T-helper 17 cell (primary cell): ENCODE measurements around the gene C20orf144. TPM values are rescaled to one million over a fixed set of nuclear protein-coding genes. Genes with fewer than 3 reads are reported as not detected.

Experiments
- ATAC-seq: fragments of 150-1000 bp; cut with Tn5 transposase; 2 replicates; pipeline ENCODE4 v1.10.0; 2021; ENCODE audit warnings: mild to moderate bottlenecking, moderate library complexity
- DNase-seq, 3 donors: peaks; one replicate each; pipeline versions ENCODE4 v3.0.0 to v3.0.0-alpha.2; 2020 to 2021
- H3K9me3 ChIP-seq: one replicate; pipeline ENCODE4 v1.7.0; 2013; ENCODE audit warnings: low read length, mild to moderate bottlenecking; ENCODE audit not compliant: control insufficient read depth, poor library complexity, severe bottlenecking
- H3K27ac Mint-ChIP-seq: one replicate; pipeline ENCODE4 v1.8.0; 2022; ENCODE audit warnings: mild to moderate bottlenecking, moderate library complexity, mixed read lengths
- H3K27me3 Mint-ChIP-seq: one replicate; pipeline ENCODE4 v1.8.0; 2022; ENCODE audit warnings: mixed read lengths
- H3K36me3 Mint-ChIP-seq: one replicate; pipeline ENCODE4 v1.8.0; 2022; ENCODE audit warnings: low read depth, mixed read lengths
- H3K4me1 Mint-ChIP-seq: one replicate; pipeline ENCODE4 v1.8.0; 2022; ENCODE audit warnings: mild to moderate bottlenecking, mixed read lengths
- H3K4me3 Mint-ChIP-seq: one replicate; pipeline ENCODE4 v1.8.0; 2022; ENCODE audit warnings: mild to moderate bottlenecking, moderate library complexity, mixed read lengths
- total RNA-seq, 4 donors: library from RNA in 2 of 4; stranded (reverse) in 2 of 4; gene quantifications; one replicate each; pipeline ENCODE4 v1.2.3 and lab custom pipeline; 2022 to 2026

C20orf144 gene
- total RNA-seq, 2 donors from 2014 or later = 0.13 to 0.45 TPM

DNA sequence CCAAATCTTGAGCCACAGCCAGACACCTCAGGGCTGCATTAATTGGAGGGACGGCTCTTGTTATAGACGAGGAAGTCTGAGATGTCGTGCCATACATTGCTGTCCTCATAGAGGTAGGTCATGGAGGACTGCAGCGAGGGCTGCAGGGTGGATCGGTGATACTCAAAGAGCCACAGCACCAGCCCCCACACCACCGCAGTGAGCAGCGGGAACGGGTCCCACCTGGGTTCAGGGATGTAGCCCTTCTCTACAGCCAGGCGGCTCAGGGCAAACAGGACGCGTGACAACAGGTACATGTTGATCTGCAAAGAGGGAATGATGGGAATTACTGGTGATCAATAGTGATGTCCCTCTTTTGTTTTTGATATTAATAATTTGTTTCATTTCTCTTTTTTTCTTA lies 45.5 kb downstream of the C20orf144 start:
- peaks cover 6% of the 10 kb centered on the region for H3K36me3 Mint-ChIP-seq
- H3K9me3 ChIP-seq = no peaks in the 10 kb centered on the region
- no peak overlapping the region for H3K27ac Mint-ChIP-seq
- peaks cover 17% of the 10 kb centered on the region for H3K4me1 Mint-ChIP-seq
- H3K4me3 Mint-ChIP-seq = no peak overlapping the region
- no peak for ATAC-seq
- no peaks in the 10 kb centered on the region for H3K27me3 Mint-ChIP-seq
- DNase-seq = no peak

DNA sequence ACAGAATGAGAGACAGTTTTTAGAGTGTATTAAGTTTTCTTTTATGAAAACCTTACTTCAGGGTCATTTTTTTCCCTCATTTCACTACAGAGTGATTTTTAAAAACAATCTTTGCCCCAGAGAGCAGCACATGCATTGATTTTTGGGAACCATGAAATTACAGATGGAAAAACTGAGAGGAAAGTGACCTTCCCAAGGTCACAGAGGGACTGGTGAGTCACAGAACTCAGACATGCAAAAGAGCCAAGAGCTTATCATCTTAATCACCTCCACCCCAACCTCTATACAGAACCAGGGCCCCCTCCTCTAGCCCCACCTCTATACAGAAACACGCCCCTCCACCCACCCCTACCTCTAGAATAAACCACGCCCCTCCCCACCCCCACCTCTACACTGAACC lies 47.3 kb downstream of the C20orf144 start:
- no peak overlapping the region for H3K4me3 Mint-ChIP-seq
- H3K4me1 Mint-ChIP-seq = peaks cover 21% of the 10 kb centered on the region
- no peaks in the 10 kb centered on the region for H3K9me3 ChIP-seq
- no peaks in the 10 kb centered on the region for H3K27me3 Mint-ChIP-seq
- DNase-seq (no peak), ATAC-seq (no peak)
- H3K36me3 Mint-ChIP-seq = peaks cover 16% of the 10 kb centered on the region
- no peak overlapping the region for H3K27ac Mint-ChIP-seq

DNA sequence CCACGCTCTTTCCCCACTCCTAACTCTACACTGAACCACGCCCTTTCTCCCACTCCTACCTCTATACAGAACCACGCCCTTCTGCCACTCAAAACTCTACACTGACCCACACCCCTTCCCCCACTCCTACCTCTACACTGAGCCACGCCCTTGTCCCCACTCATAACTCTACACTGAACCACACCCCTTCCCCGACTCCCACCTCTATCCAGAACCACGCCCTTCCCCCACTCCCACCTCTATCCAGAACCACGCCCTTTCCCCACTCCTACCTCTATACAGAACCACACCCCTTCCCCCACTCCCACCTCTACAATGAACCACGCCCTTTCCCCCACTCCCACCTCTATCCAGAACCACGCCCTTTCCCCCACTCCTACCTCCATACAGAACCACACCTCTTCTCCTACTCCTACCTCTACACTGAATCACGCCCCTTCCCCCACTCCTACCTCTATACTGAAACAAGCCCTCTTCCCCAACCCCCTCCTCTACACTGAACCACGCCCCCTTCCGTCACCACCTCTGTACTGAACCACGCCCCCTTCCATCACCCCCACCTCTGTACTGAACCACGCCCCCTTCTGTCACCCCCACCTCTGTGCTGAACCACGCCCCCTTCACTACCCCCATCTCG lies 47.9 kb downstream of the C20orf144 start:
- H3K27me3 Mint-ChIP-seq = no peaks in the 10 kb centered on the region
- no peaks in the 10 kb centered on the region for H3K9me3 ChIP-seq
- ATAC-seq = no peak
- DNase-seq = no peak
- peaks cover 21% of the 10 kb centered on the region for H3K4me1 Mint-ChIP-seq
- no peak overlapping the region for H3K4me3 Mint-ChIP-seq
- H3K36me3 Mint-ChIP-seq = peaks cover 16% of the 10 kb centered on the region
- no peak overlapping the region for H3K27ac Mint-ChIP-seq

DNA sequence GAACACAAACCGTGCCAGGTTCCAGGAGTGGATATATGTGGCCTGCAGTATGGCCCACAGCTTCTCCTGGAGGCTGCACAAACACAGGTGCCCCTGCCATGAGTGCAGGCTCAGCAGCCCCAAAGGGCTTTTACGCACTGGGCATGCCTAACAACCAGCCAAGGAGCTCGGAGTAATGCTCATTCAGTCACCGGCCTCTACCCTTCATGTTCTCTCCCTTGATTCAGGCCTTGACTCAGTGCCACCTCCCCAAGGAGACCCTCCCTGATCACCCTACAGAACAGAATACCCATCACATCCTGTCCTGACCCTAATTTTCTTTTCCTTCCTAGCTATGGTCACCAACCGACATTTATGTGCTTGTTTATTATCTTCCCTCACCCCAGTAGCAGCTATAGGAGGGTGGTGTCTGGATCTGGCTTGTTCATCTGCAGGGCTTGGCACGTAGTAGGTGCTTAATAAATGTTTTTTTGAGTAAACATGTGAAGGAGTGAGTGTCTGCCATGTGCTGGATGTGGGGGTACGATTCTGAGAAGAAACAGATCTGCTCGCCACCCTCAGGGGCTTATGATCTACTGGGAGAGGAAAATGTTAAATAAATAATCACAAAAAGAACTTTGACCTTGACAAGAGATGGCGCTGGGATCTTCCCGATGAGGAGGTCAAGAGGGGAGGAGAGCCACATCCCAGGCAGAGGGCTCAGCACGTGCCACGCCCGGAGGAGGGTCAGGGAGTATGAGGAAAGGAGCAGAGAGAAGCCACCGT lies 48.7 kb downstream of the C20orf144 start:
- no peak for ATAC-seq
- H3K4me3 Mint-ChIP-seq = no peak overlapping the region
- H3K27ac Mint-ChIP-seq = peak overlapping the region; percentile 3
- no peaks in the 10 kb centered on the region for H3K9me3 ChIP-seq
- no peak for DNase-seq
- no peaks in the 10 kb centered on the region for H3K27me3 Mint-ChIP-seq
- H3K4me1 Mint-ChIP-seq = peaks cover 21% of the 10 kb centered on the region
- H3K36me3 Mint-ChIP-seq = peaks cover 16% of the 10 kb centered on the region

DNA sequence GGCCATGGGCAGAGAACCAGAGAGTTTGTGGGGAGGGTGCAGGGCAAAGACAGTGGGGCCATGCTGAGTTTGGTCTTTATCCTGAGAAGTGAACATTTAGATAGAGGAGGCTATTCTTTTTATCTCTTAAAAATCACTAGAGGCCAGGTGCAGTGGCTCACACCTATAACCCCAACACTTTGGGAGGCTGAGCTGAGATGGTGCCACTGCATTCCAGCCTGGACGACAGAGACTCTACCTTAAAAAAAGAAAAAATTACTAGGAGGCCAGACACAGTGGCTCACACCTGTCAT lies 49.3 kb downstream of the C20orf144 start:
- Mint-ChIP-seq H3K36me3 (peaks cover 18% of the 10 kb centered on the region), H3K27ac (peak overlapping the region; percentile 3), H3K27me3 (no peaks in the 10 kb centered on the region), H3K4me1 (peaks cover 21% of the 10 kb centered on the region), H3K4me3 (no peak overlapping the region)
- ATAC-seq (no peak), DNase-seq (no peak)
- H3K9me3 ChIP-seq = no peaks in the 10 kb centered on the region

Other genes starting within 250 kb of the C20orf144 start
- gene SNTA1, start 218.6 kb upstream of the C20orf144 start, total RNA-seq = 1 to 10 TPM; 5.6 to 6.6 TPM
- 10 to 100 TPM; 26.6 to 29.5 TPM for gene CBFA2T2, start 172.2 kb upstream of the C20orf144 start, total RNA-seq
- gene ACTL10, start 4.6 kb downstream of the C20orf144 start, total RNA-seq = 1 to 10 TPM in 1 of 2 donors, under 1 TPM in 1; 0.89 to 1.2 TPM
- gene NECAB3, start 12.1 kb downstream of the C20orf144 start, total RNA-seq = 10 to 100 TPM; 10.2 to 12.2 TPM
- gene E2F1, start 24.1 kb downstream of the C20orf144 start, total RNA-seq = 10 to 100 TPM in 1 of 2 donors, 1 to 10 TPM in 1; 2.6 to 11.5 TPM
- 1 to 10 TPM; 3.7 to 4.0 TPM for gene PXMP4, start 58.0 kb downstream of the C20orf144 start, total RNA-seq
- gene ZNF341, start 69.7 kb downstream of the C20orf144 start, total RNA-seq = 1 to 10 TPM; 4.0 to 4.2 TPM
- gene CHMP4B, start 149.0 kb downstream of the C20orf144 start, total RNA-seq = 10 to 100 TPM; 48.6 to 50.6 TPM